BE2C (cell line): ENCODE measurements around the gene NPM1. TPM values are rescaled to one million over a fixed set of nuclear protein-coding genes. Genes with fewer than 3 reads are reported as not detected.
A peak's percentile ranks its signal among the peaks of the same experiment; 100 is the strongest.

Source experiments
- DNase-seq: peaks from one replicate; pipeline ENCODE4 v3.0.0-alpha.2; 2020
- H3K27me3 ChIP-seq: fragments of 250-450 bp; sonication (Bioruptor Pico); 2 replicates; pipeline ENCODE4 v1.5.1; 2020; ENCODE audit warnings: mild to moderate bottlenecking
- H3K36me3 ChIP-seq: fragments of 250-450 bp; sonication (Bioruptor Pico); 2 replicates; pipeline ENCODE4 v1.5.1; 2020; ENCODE audit warnings: mild to moderate bottlenecking
- H3K4me1 ChIP-seq: fragments of 250-450 bp; sonication (Bioruptor Pico); 2 replicates; pipeline ENCODE4 v1.5.1; 2020
- H3K4me3 ChIP-seq: 2 replicates; pipeline ENCODE4 v1.5.1; 2011; ENCODE audit warnings: low read depth, low read length
- H3K9me3 ChIP-seq: fragments of 250-450 bp; sonication (Bioruptor Pico); 2 replicates; pipeline ENCODE4 v1.5.1; 2020
- CTCF ChIP-seq: IDR thresholded peaks from 2 replicates; pipeline ENCODE4 v1.5.1; 2012; ENCODE audit warnings: mild to moderate bottlenecking, low read depth, low read length
- polyA plus RNA-seq: library from polyadenylated mRNA; unstranded; fragments of >200 nt; gene quantifications from one replicate; pipeline ENCODE4 v1.2.1, GENCODE V29; 2012; ENCODE audit warnings: low read depth, missing spikeins; ENCODE audit not compliant: insufficient read length, insufficient read depth

NPM1 gene
- 1,295 TPM for polyA plus RNA-seq

GRCh38 chr5:171387345-171387969, at the start of gene NPM1:
Gene NPM1, plus strand, starts transcription at chr5:171387849. Its CDS starts 100 bp downstream, at chr5:171387949.
- no peaks in the 10 kb centered on the region for H3K27me3 ChIP-seq
- no peak for TF ChIP-seq CTCF
- no peaks in the 10 kb centered on the region for H3K9me3 ChIP-seq
- H3K4me1 ChIP-seq: peaks cover 5% of the 10 kb centered on the region; the same call in 1 of the 2 replicates
- H3K36me3 ChIP-seq: peaks cover 47% of the 10 kb centered on the region
- DNase-seq: peak; percentile 99
- peak within 1 kb of the TSS; percentile 95 for H3K4me3 ChIP-seq

GRCh38 chr5:171340042-171340441, 47.6 kb upstream of the NPM1 start:
- no peak for DNase-seq
- no peak for TF ChIP-seq CTCF
- no peaks in the 10 kb centered on the region; the same call in 1 of the 2 replicates for H3K27me3 ChIP-seq
- peaks cover 11% of the 10 kb centered on the region for H3K4me1 ChIP-seq
- H3K9me3 ChIP-seq: no peaks in the 10 kb centered on the region; the same call in 1 of the 2 replicates
- no peaks in the 10 kb centered on the region for H3K36me3 ChIP-seq
- no peak overlapping the region for H3K4me3 ChIP-seq

GRCh38 chr5:171340491-171340890, 47.2 kb upstream of the NPM1 start:
- Histone ChIP-seq H3K4me1 (peaks cover 11% of the 10 kb centered on the region), H3K9me3 (no peaks in the 10 kb centered on the region; the same call in 1 of the 2 replicates), H3K4me3 (no peak overlapping the region), H3K36me3 (no peaks in the 10 kb centered on the region), H3K27me3 (no peaks in the 10 kb centered on the region; the same call in 1 of the 2 replicates)
- DNase-seq: no peak
- TF ChIP-seq CTCF: no peak

GRCh38 chr5:171342362-171343111, 45.1 kb upstream of the NPM1 start:
- no peaks in the 10 kb centered on the region for H3K27me3 ChIP-seq
- H3K9me3 ChIP-seq: no peaks in the 10 kb centered on the region
- peak; percentile 72 for DNase-seq
- peaks cover under 1% of the 10 kb centered on the region; the same call in 1 of the 2 replicates for H3K4me1 ChIP-seq
- no peaks in the 10 kb centered on the region for H3K36me3 ChIP-seq
- TF ChIP-seq CTCF: peak; percentile 88
- no peak overlapping the region for H3K4me3 ChIP-seq

GRCh38 chr5:171344936-171345608, 42.6 kb upstream of the NPM1 start:
- H3K27me3 ChIP-seq: no peaks in the 10 kb centered on the region
- no peak for DNase-seq
- no peaks in the 10 kb centered on the region for H3K36me3 ChIP-seq
- TF ChIP-seq CTCF: no peak
- H3K4me3 ChIP-seq: no peak overlapping the region
- H3K4me1 ChIP-seq: no peaks in the 10 kb centered on the region; the same call in 1 of the 2 replicates
- H3K9me3 ChIP-seq: no peaks in the 10 kb centered on the region
